ENCODE data around the gene VDR.

DNA sequence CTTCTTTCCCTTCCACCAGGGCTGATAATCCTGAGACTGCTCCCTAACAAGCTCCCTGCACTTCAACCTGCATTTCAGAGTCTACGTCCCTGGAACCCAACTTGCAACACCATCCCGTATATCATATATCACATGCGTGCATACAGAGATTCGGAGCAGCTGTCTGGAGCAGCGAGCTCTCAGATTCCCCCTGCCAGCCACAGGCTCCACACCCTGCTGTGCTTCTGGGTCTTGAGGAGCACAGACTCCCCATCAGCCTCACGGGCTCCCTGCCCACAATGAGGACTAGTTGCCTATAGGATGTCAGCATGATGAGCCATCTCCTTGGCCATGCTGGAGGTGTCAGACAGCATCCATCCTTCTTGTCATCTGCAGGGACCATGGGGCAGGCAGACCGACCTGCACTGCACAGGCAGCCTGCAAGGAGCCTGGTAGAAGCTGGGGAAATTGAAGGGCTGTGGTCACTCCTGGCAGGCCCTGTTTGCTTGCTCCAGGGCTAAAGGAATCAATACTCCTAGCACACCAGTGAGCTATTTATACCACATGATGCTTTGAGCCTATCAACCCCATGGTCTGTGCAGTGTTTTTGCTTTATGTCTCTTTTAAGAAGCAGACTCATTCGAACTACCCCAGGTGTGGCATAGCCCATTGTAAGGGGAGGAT lies 65.4 kb downstream of the VDR start:
- TF ChIP-seq, protein P1, sequence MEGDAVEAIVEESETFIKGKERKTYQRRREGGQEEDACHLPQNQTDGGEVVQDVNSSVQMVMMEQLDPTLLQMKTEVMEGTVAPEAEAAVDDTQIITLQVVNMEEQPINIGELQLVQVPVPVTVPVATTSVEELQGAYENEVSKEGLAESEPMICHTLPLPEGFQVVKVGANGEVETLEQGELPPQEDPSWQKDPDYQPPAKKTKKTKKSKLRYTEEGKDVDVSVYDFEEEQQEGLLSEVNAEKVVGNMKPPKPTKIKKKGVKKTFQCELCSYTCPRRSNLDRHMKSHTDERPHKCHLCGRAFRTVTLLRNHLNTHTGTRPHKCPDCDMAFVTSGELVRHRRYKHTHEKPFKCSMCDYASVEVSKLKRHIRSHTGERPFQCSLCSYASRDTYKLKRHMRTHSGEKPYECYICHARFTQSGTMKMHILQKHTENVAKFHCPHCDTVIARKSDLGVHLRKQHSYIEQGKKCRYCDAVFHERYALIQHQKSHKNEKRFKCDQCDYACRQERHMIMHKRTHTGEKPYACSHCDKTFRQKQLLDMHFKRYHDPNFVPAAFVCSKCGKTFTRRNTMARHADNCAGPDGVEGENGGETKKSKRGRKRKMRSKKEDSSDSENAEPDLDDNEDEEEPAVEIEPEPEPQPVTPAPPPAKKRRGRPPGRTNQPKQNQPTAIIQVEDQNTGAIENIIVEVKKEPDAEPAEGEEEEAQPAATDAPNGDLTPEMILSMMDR (IDR thresholded peaks at IDR 0.05), result no peak
- TF ChIP-seq POLR2A (IDR thresholded peaks at IDR 0.05), result no peak

All from esophagus squamous epithelium (tissue), 4 donors.